Measurements from ENCODE around the gene ZNF800.
"Not testable (repeated sequence)": the region's sequence is repeated elsewhere in the genome, so short reads cannot be mapped to it uniquely, and the experiment has no call there.

Gene ZNF800

DNA sequence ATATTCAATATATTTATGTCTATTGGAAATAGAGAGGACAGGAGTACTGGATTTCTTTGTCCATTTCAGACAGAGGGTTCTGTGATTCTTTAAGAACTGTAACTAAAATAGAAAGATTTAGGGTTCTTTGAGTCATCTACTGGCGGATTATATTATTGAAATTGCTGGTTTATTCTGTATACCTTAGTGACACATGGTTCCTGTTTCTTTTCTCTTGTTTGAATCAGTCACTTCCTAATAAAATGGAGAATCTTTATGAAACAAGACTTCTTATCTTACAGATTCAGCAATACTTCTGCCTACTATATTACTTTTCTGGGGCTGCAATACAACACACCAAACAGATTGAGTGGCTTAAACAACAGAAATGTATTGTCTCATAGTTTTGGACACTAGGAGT is 20.8 kb upstream of the ZNF800 start:
- H3K4me1 ChIP-seq (ENCODE audit: control insufficient read depth in 1 of 2, insufficient read depth in 1 of 2, low read depth in 1 of 2, low read length in 1 of 2): no peaks in the 10 kb centered on the region
- no peak overlapping the region for H3K4me3 ChIP-seq (ENCODE audit: low read depth in 1 of 2, low read length in 1 of 2)
- TF ChIP-seq, protein P1, sequence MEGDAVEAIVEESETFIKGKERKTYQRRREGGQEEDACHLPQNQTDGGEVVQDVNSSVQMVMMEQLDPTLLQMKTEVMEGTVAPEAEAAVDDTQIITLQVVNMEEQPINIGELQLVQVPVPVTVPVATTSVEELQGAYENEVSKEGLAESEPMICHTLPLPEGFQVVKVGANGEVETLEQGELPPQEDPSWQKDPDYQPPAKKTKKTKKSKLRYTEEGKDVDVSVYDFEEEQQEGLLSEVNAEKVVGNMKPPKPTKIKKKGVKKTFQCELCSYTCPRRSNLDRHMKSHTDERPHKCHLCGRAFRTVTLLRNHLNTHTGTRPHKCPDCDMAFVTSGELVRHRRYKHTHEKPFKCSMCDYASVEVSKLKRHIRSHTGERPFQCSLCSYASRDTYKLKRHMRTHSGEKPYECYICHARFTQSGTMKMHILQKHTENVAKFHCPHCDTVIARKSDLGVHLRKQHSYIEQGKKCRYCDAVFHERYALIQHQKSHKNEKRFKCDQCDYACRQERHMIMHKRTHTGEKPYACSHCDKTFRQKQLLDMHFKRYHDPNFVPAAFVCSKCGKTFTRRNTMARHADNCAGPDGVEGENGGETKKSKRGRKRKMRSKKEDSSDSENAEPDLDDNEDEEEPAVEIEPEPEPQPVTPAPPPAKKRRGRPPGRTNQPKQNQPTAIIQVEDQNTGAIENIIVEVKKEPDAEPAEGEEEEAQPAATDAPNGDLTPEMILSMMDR (IDR thresholded peaks at IDR 0.05): no peak
- no peak overlapping the region for H3K27ac ChIP-seq
- H3K9me3 ChIP-seq: no peaks in the 10 kb centered on the region
- H3K27me3 ChIP-seq: no peaks in the 10 kb centered on the region
- no peaks in the 10 kb centered on the region for H3K36me3 ChIP-seq

DNA sequence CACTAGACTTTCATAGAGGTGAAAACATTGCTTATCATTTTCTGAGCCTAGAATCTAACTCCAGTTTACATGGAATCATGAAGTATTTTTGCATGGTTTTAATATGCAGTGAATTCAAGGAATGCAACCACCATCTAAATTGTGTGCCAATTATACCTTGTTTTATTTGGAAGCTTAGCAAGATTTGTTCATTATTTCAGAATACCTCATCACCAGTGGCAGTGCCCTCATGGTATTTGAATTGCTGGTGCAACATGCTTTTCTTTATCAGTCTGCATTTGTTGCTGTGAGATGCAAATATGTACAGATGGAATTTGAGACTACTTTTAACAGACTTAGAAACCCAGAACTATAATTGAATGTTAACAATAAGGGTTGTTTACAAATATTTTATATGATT is 18.7 kb upstream of the ZNF800 start:
- TF ChIP-seq, protein P1 (IDR thresholded peaks at IDR 0.05): no peak
- Histone ChIP-seq H3K9me3 (no peaks in the 10 kb centered on the region), H3K4me1 (ENCODE audit: control insufficient read depth in 1 of 2, insufficient read depth in 1 of 2, low read depth in 1 of 2, low read length in 1 of 2) (no peaks in the 10 kb centered on the region), H3K27me3 (peaks cover 16% of the 10 kb centered on the region), H3K4me3 (ENCODE audit: low read depth in 1 of 2, low read length in 1 of 2) (no peak overlapping the region), H3K27ac (no peak overlapping the region), H3K36me3 (no peaks in the 10 kb centered on the region)

DNA sequence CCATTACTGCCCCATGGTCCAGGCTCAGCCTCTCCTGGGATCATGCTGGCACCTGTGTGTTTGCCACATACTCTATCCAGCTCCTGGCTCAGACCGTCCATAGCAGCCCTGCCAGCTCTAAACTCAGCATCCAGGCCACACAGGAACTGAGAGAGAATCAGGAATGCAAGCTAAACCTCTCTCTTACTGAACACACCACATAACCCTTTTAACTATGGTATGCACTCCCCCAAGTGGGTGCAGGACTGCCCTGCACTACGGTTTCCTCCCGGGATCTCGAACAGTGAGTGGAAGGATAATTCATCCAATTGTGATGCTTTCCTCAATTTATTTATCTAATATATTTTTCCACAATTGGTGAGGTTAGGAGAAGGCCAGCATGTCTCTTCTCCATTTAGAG is 17.1 kb upstream of the ZNF800 start:
- TF ChIP-seq, protein P1 (IDR thresholded peaks at IDR 0.05): no peak
- Histone ChIP-seq H3K27me3 (peaks cover 31% of the 10 kb centered on the region), H3K4me3 (ENCODE audit: low read depth in 1 of 2, low read length in 1 of 2) (no peak overlapping the region), H3K36me3 (no peaks in the 10 kb centered on the region), H3K9me3 (no peaks in the 10 kb centered on the region), H3K27ac (no peak overlapping the region), H3K4me1 (ENCODE audit: control insufficient read depth in 1 of 2, insufficient read depth in 1 of 2, low read depth in 1 of 2, low read length in 1 of 2) (no peaks in the 10 kb centered on the region)

DNA sequence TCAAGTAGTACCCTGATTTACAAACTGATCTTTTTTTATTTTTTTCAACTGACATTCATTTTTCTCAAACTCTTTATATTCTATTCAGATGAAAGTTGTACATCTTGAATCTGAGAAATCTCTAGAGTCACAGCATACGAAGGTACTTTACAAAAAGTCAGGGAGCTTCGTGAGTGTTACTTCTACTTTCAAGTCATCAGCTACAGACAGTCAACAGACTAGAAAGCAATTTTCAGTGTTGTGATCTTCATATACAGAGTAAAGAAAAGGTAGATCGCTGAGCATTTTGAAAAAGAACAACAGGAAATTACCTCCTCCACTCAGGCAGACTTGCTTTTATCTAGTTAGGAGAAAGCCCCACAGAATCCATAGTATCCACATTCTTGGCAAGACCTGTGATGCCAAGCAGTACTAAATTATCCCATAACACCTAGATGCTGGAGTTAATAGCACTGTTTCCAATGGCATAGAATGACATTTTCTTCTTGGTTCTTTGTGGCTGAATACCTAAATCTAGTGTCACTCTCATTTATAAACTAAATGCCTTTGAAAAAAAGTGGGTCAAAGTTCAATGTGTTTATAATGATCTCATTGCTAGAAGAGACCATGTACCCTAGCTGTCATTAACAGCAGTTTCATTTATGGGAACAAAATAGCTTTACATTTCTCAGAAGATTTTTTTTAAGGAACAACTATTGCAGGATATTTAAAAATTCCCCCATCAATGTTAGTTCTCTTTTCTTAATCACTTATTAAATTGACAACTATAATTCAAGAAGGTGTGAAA is 12.0 kb upstream of the ZNF800 start:
- H3K4me1 ChIP-seq (ENCODE audit: control insufficient read depth in 1 of 2, insufficient read depth in 1 of 2, low read depth in 1 of 2, low read length in 1 of 2): no peaks in the 10 kb centered on the region
- peaks cover 80% of the 10 kb centered on the region for H3K27me3 ChIP-seq
- TF ChIP-seq, protein P1 (IDR thresholded peaks at IDR 0.05): no peak
- no peak overlapping the region for H3K27ac ChIP-seq
- no peaks in the 10 kb centered on the region for H3K9me3 ChIP-seq
- no peak overlapping the region for H3K4me3 ChIP-seq (ENCODE audit: low read depth in 1 of 2, low read length in 1 of 2)
- no peaks in the 10 kb centered on the region for H3K36me3 ChIP-seq

GRCh38 chr7:127396184-127396583 is 3.7 kb upstream of the ZNF800 start:
- no peak overlapping the region for H3K27ac ChIP-seq
- no peak overlapping the region for H3K4me3 ChIP-seq (ENCODE audit: low read depth in 1 of 2, low read length in 1 of 2)
- H3K4me1 ChIP-seq (ENCODE audit: control insufficient read depth in 1 of 2, insufficient read depth in 1 of 2, low read depth in 1 of 2, low read length in 1 of 2): peaks cover 22 to 29% of the 10 kb centered on the region in 2 experiments
- no peaks in the 10 kb centered on the region for H3K9me3 ChIP-seq
- H3K36me3 ChIP-seq: no peaks in the 10 kb centered on the region
- TF ChIP-seq, protein P1 (IDR thresholded peaks at IDR 0.05): no peak
- peaks cover 39% of the 10 kb centered on the region for H3K27me3 ChIP-seq

DNA sequence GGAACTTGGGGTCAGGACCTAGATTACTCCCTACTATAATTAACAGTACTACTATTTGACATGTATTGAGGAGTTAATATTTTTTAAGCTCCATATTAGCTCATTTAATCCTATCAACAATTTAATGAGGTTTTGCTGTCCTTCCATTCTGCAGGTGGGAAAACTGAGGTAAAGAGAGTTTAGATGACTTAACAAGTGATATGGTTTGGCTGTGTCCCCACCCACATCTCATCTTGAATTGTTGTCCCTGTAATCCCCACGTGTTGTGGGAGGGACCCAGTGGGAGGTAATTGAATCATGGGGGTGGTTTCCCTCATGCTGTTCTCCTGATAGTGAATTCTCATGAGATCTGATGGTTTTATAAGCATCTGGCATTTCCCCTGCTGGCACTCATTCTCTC is 2.6 kb upstream of the ZNF800 start:
- H3K36me3 ChIP-seq, H3K9me3 ChIP-seq: not testable (repeated sequence)
- H3K4me1 ChIP-seq (ENCODE audit: control insufficient read depth in 1 of 2, insufficient read depth in 1 of 2, low read depth in 1 of 2, low read length in 1 of 2): peaks cover 26 to 37% of the 10 kb centered on the region in 2 experiments

More for the DNA sequence above, 2.6 kb upstream of the ZNF800 start:
- not testable (repeated sequence) for H3K27ac ChIP-seq; H3K4me3 ChIP-seq (ENCODE audit: low read depth in 1 of 2, low read length in 1 of 2)
- peaks cover 30% of the 10 kb centered on the region for H3K27me3 ChIP-seq

Measured in neutrophil (primary cell).